Fibroblast of lung (primary cell): ENCODE measurements around the gene SLC10A1. TPM values are rescaled to one million over a fixed set of nuclear protein-coding genes. Genes with fewer than 3 reads are reported as not detected.

Source experiments
- DNase-seq, 2 donors: peaks; one replicate each; pipeline versions ENCODE4 v3.0.0 to v3.0.0-alpha.2; 2010; ENCODE audit warnings: low read depth in 2 of 2
- H2AFZ ChIP-seq: 2 replicates; pipeline ENCODE4 v1.5.1; 2012; ENCODE audit warnings: low read length, control low read depth, inconsistent platforms
- H3K27ac ChIP-seq: 2 replicates; pipeline ENCODE4 v1.5.1; 2011; ENCODE audit warnings: low read length, control low read depth; ENCODE audit not compliant: insufficient read depth
- H3K27me3 ChIP-seq: 2 replicates; pipeline ENCODE4 v1.5.1; 2011; ENCODE audit warnings: mild to moderate bottlenecking, low read length; ENCODE audit not compliant: control insufficient read depth, insufficient read depth
- H3K36me3 ChIP-seq: 2 replicates; pipeline ENCODE4 v1.5.1; 2011; ENCODE audit warnings: low read length; ENCODE audit not compliant: control insufficient read depth, insufficient read depth
- H3K4me1 ChIP-seq: 2 replicates; pipeline ENCODE4 v1.5.1; 2011; ENCODE audit warnings: low read length; ENCODE audit not compliant: control insufficient read depth, insufficient read depth; ENCODE audit errors: extremely low read depth
- H3K4me2 ChIP-seq: 2 replicates; pipeline ENCODE4 v1.5.1; 2011; ENCODE audit warnings: low read length, control low read depth; ENCODE audit not compliant: insufficient read depth; ENCODE audit errors: extremely low read depth
- H3K4me3 ChIP-seq, 4 experiments: fragments of 200-600 bp in 1 of 4; sonication (generic) in 1 of 4; replicated peaks in 1 of 4; 2 replicates each; pipeline ENCODE4 v1.5.1; 2011 to 2016; ENCODE audit warnings: low read length in 4 of 4, low read depth in 3 of 4, mild to moderate bottlenecking in 3 of 4, control low read depth in 2 of 4, inconsistent platforms in 1 of 4, mixed read lengths in 1 of 4; ENCODE audit not compliant: insufficient read depth in 1 of 4; ENCODE audit errors: control extremely low read depth in 1 of 4
- H3K79me2 ChIP-seq: 2 replicates; pipeline ENCODE4 v1.5.1; 2012; ENCODE audit warnings: mild to moderate bottlenecking, low read length, inconsistent platforms; ENCODE audit not compliant: control insufficient read depth, insufficient read depth
- H3K9ac ChIP-seq: 2 replicates; pipeline ENCODE4 v1.5.1; 2011; ENCODE audit warnings: mild to moderate bottlenecking, low read length, control low read depth; ENCODE audit not compliant: insufficient read depth
- H3K9me3 ChIP-seq: 2 replicates; pipeline ENCODE4 v1.5.1; 2012; ENCODE audit warnings: low read depth, low read length; ENCODE audit not compliant: control insufficient read depth, insufficient read depth
- H4K20me1 ChIP-seq: 2 replicates; pipeline ENCODE4 v1.5.1; 2011; ENCODE audit warnings: low read length; ENCODE audit not compliant: control insufficient read depth, insufficient read depth; ENCODE audit errors: extremely low read depth
- EZH2 ChIP-seq: IDR thresholded peaks from 2 replicates; pipeline ENCODE4 v1.5.1; 2012; ENCODE audit warnings: low read length, control low read depth, mild to moderate bottlenecking; ENCODE audit errors: missing control alignments
- polyA plus RNA-seq, 2 donors: library from polyadenylated mRNA; depleted of rRNA in 1 of 2; stranded (reverse) in 1 of 2; unstranded in 1 of 2; fragments of >200 nt; gene quantifications; 2 replicates each; pipeline ENCODE4 v1.2.1, GENCODE V29; 2011 to 2012; ENCODE audit warnings: missing spikeins in 1 of 2
- total RNA-seq: library from RNA; depleted of rRNA; stranded (reverse); fragments of >200 nt; gene quantifications from 2 replicates; pipeline ENCODE4 v1.2.1, GENCODE V29; 2014
- TF ChIP-seq, protein P1 (sequence below), 2 donors: IDR thresholded peaks in 1 of 2; conservative IDR thresholded peaks in 1 of 2; 1 replicate in 1 of 2; 2 replicates in 1 of 2; pipeline ENCODE4 v1.5.1; 2011 to 2012; ENCODE audit warnings: low read length in 2 of 2, control low read depth in 1 of 2, inconsistent platforms in 1 of 2, low read depth in 1 of 2, mild to moderate bottlenecking in 1 of 2

The SLC10A1 gene
- total and polyA plus RNA-seq, 2 donors (not counting 1 experiment from before 2014, with no cell fraction given), result not detected

DNA sequence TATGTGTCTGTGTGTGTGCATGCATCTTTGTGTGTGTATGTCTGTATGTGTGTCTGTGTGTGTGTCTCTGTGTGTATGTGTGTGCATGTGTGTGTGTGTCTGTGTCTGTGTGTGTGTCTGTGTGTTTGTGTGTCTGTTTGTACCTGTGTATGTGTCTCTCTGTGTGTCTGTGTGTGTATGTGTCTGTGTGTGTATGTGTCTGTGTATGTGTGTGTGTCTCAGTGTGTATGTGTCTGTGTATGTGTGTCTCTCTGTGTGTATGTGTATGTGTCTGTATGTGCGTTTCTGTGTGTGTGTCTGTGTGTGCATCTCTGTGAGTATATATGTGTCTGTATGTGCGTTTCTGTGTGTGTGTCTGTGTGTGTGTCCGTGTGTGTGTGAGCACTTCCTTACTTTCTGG is 42.6 kb upstream of the SLC10A1 start:
- TF ChIP-seq EZH2, result no peak
- TF ChIP-seq, protein P1, sequence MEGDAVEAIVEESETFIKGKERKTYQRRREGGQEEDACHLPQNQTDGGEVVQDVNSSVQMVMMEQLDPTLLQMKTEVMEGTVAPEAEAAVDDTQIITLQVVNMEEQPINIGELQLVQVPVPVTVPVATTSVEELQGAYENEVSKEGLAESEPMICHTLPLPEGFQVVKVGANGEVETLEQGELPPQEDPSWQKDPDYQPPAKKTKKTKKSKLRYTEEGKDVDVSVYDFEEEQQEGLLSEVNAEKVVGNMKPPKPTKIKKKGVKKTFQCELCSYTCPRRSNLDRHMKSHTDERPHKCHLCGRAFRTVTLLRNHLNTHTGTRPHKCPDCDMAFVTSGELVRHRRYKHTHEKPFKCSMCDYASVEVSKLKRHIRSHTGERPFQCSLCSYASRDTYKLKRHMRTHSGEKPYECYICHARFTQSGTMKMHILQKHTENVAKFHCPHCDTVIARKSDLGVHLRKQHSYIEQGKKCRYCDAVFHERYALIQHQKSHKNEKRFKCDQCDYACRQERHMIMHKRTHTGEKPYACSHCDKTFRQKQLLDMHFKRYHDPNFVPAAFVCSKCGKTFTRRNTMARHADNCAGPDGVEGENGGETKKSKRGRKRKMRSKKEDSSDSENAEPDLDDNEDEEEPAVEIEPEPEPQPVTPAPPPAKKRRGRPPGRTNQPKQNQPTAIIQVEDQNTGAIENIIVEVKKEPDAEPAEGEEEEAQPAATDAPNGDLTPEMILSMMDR (conservative IDR thresholded peaks at IDR 0.05 in 1 of 2, IDR thresholded peaks at IDR 0.05 in 1 of 2; ENCODE audit: low read depth in 1 of 2, low read length in 2 of 2), result no peak
- Histone ChIP-seq H3K27me3 (peaks cover 3% of the 10 kb centered on the region), H3K4me3 (no peak overlapping the region), H3K4me1 (no peaks in the 10 kb centered on the region), H3K9ac (no peak overlapping the region), H3K27ac (no peak overlapping the region), H3K9me3 (no peaks in the 10 kb centered on the region), H3K36me3 (no peaks in the 10 kb centered on the region), H3K79me2 (no peaks in the 10 kb centered on the region), H2AFZ (no peak overlapping the region), H4K20me1 (no peaks in the 10 kb centered on the region), H3K4me2 (no peak overlapping the region)
- DNase-seq, result no peak

GRCh38 chr14:69838881-69839416 is 41.9 kb upstream of the SLC10A1 start:
- Histone ChIP-seq H3K27ac (no peak overlapping the region), H3K4me3 (no peak overlapping the region), H3K79me2 (no peaks in the 10 kb centered on the region), H3K9me3 (no peaks in the 10 kb centered on the region), H3K9ac (no peak overlapping the region), H3K27me3 (peaks cover 3% of the 10 kb centered on the region), H3K4me1 (no peaks in the 10 kb centered on the region), H3K4me2 (no peak overlapping the region), H2AFZ (no peak overlapping the region), H3K36me3 (no peaks in the 10 kb centered on the region), H4K20me1 (no peaks in the 10 kb centered on the region)
- no peak for DNase-seq
- TF ChIP-seq, protein P1 (conservative IDR thresholded peaks at IDR 0.05 in 1 of 2, IDR thresholded peaks at IDR 0.05 in 1 of 2; ENCODE audit: low read depth in 1 of 2, low read length in 2 of 2), result no peak
- no peak for TF ChIP-seq EZH2

DNA sequence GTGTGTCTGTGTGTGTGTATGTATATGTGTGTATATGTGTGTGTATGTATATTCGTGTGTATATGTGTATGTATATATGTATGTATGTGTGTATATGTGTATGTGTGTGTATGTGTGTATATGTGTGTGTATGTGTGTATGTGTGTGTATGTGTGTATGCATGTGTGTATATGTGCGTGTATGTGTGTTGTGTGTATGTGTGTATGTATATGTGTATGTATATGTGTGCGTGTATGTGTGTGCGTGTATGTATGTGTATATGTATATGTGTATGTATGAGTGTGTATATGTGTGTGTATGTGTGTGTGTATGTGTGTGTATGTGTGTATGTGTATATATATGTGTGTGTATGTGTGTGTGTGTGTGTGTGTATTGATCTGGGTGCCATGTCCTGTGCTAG is 31.8 kb upstream of the SLC10A1 start:
- H3K27ac ChIP-seq, result no peak overlapping the region
- H3K36me3 ChIP-seq, result no peaks in the 10 kb centered on the region
- TF ChIP-seq EZH2, result no peak
- TF ChIP-seq, protein P1 (conservative IDR thresholded peaks at IDR 0.05 in 1 of 2, IDR thresholded peaks at IDR 0.05 in 1 of 2; ENCODE audit: low read depth in 1 of 2, low read length in 2 of 2), result no peak
- no peaks in the 10 kb centered on the region for H3K4me1 ChIP-seq
- no peak overlapping the region for H3K4me3 ChIP-seq
- no peaks in the 10 kb centered on the region for H3K27me3 ChIP-seq
- H2AFZ ChIP-seq, result no peak overlapping the region
- no peak overlapping the region for H3K9ac ChIP-seq
- H3K9me3 ChIP-seq, result no peaks in the 10 kb centered on the region
- H3K4me2 ChIP-seq, result no peak overlapping the region
- H3K79me2 ChIP-seq, result no peaks in the 10 kb centered on the region
- no peak for DNase-seq
- no peaks in the 10 kb centered on the region for H4K20me1 ChIP-seq
